HG03442 (cell line): ENCODE results near the gene CASP10.
A peak's percentile ranks its signal among the peaks of the same experiment; 100 is the strongest.

Experiments used
- ATAC-seq: cut with Tn5 transposase; IDR thresholded peaks from one replicate; pipeline ENCODE4 v1.9.1; 2021; ENCODE audit warnings: mild to moderate bottlenecking, moderate library complexity; ENCODE audit not compliant: unreplicated experiment

The CASP10 gene

GRCh38 chr2:201257381-201257955 is 74.5 kb downstream of the CASP10 start:
- ATAC-seq: peak; percentile 45

GRCh38 chr2:201257956-201258665 is 75.2 kb downstream of the CASP10 start:
- peak; percentile 53 for ATAC-seq

DNA sequence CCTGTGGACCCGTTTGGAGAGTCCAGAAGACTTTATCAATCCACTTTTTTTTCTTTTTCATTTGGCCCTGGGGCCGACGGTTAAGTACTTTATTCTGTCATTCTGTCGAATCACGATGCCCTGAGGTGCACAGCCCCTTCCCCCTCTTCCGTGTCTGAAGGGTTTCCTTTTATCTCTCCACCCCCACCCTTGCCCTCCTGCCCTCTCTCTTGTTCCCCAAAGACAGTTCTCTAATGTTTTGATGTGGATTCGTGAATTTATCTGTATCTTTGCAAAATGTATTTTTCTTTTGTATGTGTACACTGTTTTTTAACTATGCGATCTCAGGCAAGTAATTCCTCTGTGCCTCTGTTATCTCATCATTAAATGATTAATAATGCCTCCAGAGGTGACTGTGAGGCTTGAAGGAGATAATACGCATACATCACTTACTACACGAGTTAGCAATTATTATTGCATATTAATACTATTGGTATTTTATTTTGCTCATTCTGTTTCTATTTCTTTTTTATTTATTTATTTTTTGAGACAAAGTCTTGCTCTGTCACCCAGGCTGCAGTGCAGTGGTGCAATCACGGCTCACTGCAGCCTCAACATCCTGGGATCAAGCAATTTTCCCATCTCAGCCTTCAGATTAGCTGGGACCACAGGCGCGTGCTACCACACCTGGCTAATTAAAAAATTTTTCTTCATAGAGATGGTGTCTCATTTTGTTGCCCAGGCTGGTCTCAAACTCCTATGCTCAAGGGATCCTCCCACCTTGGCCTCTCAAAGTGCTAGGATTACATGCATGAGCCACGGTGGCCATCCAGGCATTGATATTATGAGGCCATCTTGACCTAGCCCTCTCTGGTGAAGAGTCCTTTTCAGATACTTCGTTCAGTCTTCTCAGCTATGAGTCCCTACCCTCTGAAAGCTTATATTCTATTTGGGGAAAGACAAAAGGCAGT is 76.0 kb downstream of the CASP10 start:
- ATAC-seq: no peak

GRCh38 chr2:201260302-201260800 is 77.4 kb downstream of the CASP10 start, which contains the start of gene CASP8:
Gene CASP8, plus strand, starts transcription at chr2:201260536. Its CDS starts 5,951 bp downstream, at chr2:201266487.
- ATAC-seq: peak; percentile 29

DNA sequence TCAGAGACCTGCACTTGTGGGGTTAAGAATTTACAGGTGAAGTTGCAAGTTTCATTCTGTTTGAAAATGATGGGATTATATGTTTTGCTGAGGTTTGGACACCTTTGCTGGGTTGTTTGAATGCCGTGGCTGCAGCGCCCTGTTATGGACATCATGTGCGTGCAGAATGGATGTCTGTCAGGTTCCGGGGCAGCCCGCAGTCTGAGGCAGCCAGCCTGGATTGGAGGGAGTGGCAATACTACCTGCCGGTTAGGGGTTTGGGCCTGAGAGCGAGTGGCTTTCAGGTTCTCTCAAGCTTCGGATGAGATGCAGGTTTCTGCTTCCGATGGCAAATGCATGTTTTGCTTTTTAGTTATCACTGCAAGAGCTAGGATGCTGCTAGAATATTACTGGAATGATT is 78.5 kb downstream of the CASP10 start:
- ATAC-seq: no peak

GRCh38 chr2:201261906-201262305 is 79.0 kb downstream of the CASP10 start:
- no peak for ATAC-seq

- ATAC-seq: no peak
These were observed 79.8 kb downstream of the CASP10 start for GRCh38 chr2:201262718-201263117.

DNA sequence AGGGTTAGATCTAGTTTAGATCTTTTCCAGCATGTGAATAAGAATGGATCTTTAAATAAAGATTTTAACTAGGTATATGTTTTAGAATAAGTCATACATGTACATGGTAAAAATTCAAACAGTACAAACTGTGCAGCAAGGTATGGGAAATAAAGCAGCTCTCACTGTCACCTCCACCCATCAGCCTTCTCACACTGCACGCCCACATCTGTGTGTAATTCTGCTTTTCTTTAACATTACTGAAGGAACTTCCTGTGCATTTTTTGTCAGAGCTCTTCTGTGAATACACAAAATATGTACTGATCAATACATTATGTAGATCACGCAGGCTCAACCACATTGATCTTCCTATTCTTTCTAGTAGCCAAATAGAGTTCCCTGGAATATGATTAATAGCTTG is 80.8 kb downstream of the CASP10 start:
- no peak for ATAC-seq

GRCh38 chr2:201264472-201265173 is 81.7 kb downstream of the CASP10 start:
- ATAC-seq: no peak

DNA sequence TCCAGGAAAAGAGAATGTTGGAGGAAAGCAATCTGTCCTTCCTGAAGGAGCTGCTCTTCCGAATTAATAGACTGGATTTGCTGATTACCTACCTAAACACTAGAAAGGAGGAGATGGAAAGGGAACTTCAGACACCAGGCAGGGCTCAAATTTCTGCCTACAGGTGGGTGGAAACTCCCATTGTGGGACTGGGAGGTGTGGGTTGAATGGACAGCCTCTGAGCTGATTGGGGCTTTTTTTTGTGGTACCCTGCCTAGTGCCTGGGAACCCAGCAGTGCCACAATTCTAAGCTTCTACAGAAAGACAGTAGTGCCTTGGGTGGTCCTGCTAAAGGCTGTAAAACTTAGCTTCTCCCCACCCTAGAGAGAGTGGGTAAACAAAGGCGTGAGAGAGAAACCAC is 83.7 kb downstream of the CASP10 start:
- no peak for ATAC-seq

GRCh38 chr2:201267278-201268030 is 84.5 kb downstream of the CASP10 start:
- no peak for ATAC-seq

DNA sequence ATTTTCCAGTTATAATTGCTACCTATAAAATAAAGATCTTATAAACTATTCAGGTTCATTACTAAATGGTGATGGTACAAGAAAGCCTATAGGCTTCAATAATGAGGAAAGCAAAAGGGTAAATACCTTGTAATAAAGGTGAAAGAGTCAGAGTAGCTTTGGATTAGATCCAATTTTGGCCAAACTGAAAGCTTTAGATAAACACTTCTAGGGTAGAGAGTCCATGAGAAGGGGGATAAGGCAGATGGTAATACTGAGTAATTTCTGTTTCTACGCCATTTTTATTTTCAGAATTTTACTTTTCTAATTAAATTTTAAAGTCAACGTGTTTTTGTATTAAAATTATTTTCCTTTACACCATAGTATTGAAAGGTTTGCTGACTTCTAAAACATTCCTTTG is 86.8 kb downstream of the CASP10 start:
- no peak for ATAC-seq

DNA sequence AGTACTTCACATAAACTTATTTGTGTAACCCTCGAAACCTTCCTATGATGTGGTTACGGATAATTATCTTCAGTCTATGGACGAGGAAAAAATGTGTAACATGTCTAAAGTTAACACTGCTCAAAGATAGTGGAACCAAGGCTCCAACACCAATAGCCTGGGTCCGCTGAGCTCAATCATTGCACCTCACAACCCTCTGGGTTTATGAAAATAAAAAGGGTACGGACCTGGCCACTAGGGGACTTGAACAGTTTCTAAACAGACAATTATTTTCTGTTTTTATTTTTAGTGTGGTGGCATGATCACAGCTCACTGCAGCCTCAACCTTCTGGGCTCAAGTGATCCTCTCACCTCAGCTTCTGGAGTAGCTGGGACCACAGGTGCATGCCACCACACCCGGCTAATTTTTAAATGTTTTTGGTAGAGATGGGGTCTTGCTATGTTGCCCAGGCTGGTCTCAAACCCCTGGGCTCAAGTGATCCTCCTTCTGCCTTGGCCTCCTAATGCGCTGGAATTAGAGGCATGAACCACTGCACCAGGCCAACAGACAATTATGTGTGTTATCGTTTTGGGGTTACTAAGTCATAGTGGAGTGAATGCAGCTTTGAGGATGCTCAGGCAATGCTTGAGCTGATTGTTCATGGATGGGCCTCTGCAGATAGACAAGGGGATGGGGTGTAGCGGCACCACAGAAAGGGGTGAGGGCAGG is 87.5 kb downstream of the CASP10 start:
- ATAC-seq: no peak

DNA sequence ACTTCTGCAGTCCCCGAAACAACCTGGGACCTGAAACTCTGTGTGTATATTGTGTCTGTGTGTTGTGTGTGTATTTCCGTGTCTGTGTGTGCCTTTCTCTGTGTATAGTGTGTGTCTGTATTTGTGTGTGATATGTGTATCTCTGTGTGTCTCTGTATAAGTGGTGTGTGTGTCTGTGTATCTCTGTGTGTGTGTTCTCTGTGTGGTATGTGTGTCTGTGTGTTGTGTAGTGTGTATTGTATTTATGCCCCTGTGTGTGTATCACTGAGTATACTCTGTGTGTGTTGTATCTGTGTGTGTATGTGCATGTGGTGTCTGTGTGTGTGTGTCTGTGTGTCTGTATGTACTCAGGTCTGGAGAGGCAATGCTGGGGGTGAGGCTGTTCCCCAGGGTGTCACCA is 89.0 kb downstream of the CASP10 start:
- ATAC-seq: no peak

- no peak for ATAC-seq
These were observed 90.5 kb downstream of the CASP10 start for GRCh38 chr2:201273330-201273983.

GRCh38 chr2:201275069-201275468 is 92.1 kb downstream of the CASP10 start:
- ATAC-seq: no peak

DNA sequence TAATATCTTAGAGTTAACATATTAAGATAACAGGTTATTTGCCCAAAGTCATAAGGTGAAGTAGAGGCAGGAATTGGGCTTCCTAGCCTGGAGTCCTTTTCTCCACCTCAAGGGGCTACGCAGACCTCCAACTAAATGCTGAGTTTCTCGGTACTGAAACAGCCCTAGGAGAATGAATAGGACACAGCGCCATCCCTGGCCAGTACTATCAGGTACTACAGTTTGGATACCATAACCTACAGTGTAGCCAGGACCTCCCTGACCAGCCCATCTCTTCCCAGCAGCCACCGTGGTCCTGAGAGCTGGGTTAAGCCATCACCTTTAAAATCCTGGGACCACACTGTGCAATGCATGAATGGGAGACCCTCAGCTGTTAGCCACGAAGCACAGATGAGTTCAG is 93.0 kb downstream of the CASP10 start:
- ATAC-seq: no peak

DNA sequence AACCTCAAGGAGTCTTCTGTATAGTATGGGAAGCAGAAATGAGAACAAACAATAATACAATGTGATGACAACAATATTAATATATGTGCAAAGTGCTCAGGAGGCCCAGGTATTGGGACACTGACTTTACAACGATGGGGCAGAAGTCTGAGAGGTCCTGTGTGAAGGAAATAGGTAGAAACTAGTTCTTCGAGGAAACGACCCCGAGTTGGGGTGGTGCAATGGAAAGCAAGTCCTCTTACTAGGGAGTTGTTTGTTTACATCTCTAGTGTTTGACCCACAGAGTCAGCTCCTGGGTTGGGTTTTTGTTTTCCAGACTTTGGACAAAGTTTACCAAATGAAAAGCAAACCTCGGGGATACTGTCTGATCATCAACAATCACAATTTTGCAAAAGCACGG is 93.6 kb downstream of the CASP10 start:
- no peak for ATAC-seq
